DOHH2 (cell line): Measurements from ENCODE around the gene RANBP3.
A peak's percentile ranks its signal among the peaks of the same experiment; 100 is the strongest.

Source experiments
- H3F3A ChIP-seq: fragments of 200-600 bp; sonication (generic), shearing (Covaris generic); 2 replicates; pipeline ENCODE4 v1.6.0; 2016; ENCODE audit warnings: antibody characterized with exemption, mild to moderate bottlenecking; ENCODE audit not compliant: control insufficient read depth, insufficient read depth
- H3K27ac ChIP-seq: fragments of 200-600 bp; sonication (generic); 2 replicates; pipeline ENCODE4 v1.5.1; 2014; ENCODE audit warnings: low read depth, mild to moderate bottlenecking, low read length, moderate library complexity
- H3K27me3 ChIP-seq: fragments of 200-600 bp; sonication (generic); 2 replicates; pipeline ENCODE4 v1.6.1; 2014; ENCODE audit warnings: mild to moderate bottlenecking, low read length, mixed read lengths; ENCODE audit not compliant: control insufficient read depth
- H3K36me3 ChIP-seq: fragments of 200-600 bp; sonication (generic); 2 replicates; pipeline ENCODE4 v1.6.1; 2014; ENCODE audit warnings: mild to moderate bottlenecking, low read length, moderate library complexity, mixed read lengths; ENCODE audit not compliant: control insufficient read depth
- H3K4me1 ChIP-seq: fragments of 200-600 bp; sonication (generic); 2 replicates; pipeline ENCODE4 v1.6.1; 2014; ENCODE audit warnings: mild to moderate bottlenecking, low read length, mixed read lengths; ENCODE audit not compliant: control insufficient read depth
- H3K4me2 ChIP-seq: fragments of 200-600 bp; sonication (generic); 2 replicates; pipeline ENCODE4 v1.6.0; 2014; ENCODE audit warnings: mild to moderate bottlenecking, low read length, moderate library complexity
- H3K4me3 ChIP-seq: fragments of 200-600 bp; sonication (generic); 2 replicates; pipeline ENCODE4 v1.5.1; 2014; ENCODE audit warnings: mild to moderate bottlenecking, low read length, mixed read lengths
- H3K79me2 ChIP-seq: fragments of 200-600 bp; sonication (generic); 2 replicates; pipeline ENCODE4 v1.6.1; 2014; ENCODE audit warnings: mild to moderate bottlenecking, low read length, mixed read lengths; ENCODE audit not compliant: control insufficient read depth
- H3K9me2 ChIP-seq: fragments of 200-600 bp; sonication (generic); replicated peaks from 2 replicates; pipeline ENCODE4 v1.6.1; 2014; ENCODE audit warnings: mild to moderate bottlenecking, low read length, mixed read lengths; ENCODE audit not compliant: control insufficient read depth
- H3K9me3 ChIP-seq: fragments of 200-600 bp; sonication (generic); 2 replicates; pipeline ENCODE4 v1.6.1; 2014; ENCODE audit warnings: antibody characterized with exemption, low read length, mixed read lengths; ENCODE audit not compliant: control insufficient read depth, insufficient read depth
- H4K20me1 ChIP-seq: fragments of 200-600 bp; sonication (generic); 2 replicates; pipeline ENCODE4 v1.6.0; 2014; ENCODE audit warnings: low read depth, mild to moderate bottlenecking, antibody characterized with exemption, low read length, moderate library complexity; ENCODE audit not compliant: control insufficient read depth, insufficient read depth
- EZH2phosphoT487 ChIP-seq: fragments of 200-600 bp; sonication (generic); IDR thresholded peaks from 2 replicates; pipeline ENCODE4 v1.6.1; 2017; ENCODE audit warnings: borderline replicate concordance, mild to moderate bottlenecking, antibody characterized with exemption, low read length, moderate library complexity, mixed read lengths
- TF ChIP-seq, protein P1 (sequence below): fragments of 200-600 bp; sonication (generic); IDR thresholded peaks from one replicate; pipeline ENCODE4 v1.5.1; 2014; ENCODE audit warnings: antibody characterized with exemption, mild to moderate bottlenecking, low read depth, low read length; ENCODE audit not compliant: poor library complexity, severe bottlenecking

The RANBP3 gene

DNA sequence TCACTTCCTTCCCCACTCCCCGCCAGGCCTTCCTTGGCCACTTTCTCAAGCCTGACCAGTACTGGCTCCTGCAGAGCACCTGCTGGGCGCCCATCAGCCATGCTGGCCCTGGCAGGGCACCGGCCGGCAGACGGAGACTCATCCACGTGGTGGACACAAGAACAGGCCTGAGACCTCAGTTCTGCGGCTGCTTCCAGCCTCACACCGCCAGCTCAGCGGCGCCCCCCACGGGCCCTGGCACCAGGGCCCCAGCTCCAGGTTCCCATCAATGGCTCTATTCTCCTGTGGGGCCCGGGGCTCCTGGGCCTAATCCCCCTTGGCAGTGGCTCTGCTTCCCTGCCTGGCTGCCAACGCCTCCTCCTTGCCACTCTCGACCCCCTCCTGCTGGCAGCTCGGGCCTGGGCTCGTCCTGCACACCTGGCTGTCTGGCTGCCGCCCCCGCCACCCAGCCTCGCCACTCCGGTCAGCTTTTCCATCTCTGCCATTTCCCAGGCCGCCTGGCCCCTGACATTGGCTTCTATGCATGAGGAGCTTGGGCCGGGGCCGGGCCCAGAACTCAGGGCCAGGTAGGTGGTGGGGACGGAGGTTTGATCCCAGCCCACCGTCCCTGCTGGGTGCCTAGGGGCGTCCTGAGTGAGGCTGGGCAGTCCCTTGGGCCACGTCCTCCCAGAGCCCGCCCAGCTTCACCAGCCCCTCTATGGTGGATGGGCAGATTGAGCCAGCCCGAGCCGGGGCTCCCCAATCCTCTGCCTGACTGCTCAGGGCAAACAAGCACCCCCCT is 80.6 kb downstream of the RANBP3 start:
- H3K36me3 ChIP-seq: peaks cover 35% of the 10 kb centered on the region
- H4K20me1 ChIP-seq: no peaks in the 10 kb centered on the region

DNA sequence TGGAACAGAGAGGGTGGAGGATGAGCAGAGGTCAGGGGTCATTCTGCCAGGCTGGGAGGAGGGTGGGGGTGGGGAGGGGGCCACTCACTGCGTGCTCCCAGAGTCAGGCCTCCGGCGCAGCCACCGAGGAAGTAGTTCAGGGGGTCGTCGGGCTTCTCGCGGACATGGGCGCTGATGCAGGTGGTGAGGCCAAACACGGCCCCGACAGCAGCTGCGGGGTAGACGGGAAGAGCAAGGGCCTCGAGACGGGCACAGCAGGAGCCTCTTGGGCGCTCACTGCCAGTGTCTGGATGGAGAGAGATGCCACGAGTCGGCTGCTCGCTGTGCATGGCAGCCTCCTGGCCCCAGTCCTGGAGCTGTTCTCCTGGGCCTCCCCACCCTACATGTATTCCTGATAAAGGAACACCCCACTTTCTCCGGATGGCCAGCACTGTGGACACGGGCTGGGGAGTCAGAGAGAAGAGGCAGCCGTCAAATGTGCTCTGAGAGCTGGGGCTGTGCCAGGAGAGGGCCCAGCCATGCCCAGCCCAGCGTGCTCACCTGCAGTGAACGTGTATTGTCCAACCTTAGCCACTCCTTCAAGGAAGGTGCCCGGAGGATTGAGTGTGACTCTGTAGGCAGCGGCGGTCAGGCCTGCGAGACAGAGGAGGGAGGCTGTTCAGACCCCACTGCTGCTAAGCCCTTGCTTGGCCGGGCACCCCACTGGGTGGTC is 81.4 kb downstream of the RANBP3 start:
- no peaks in the 10 kb centered on the region for H4K20me1 ChIP-seq
- H3K36me3 ChIP-seq: peaks cover 33% of the 10 kb centered on the region
- H3K27ac ChIP-seq: no peak overlapping the region
- H3K4me1 ChIP-seq: peaks cover 7% of the 10 kb centered on the region
- no peak overlapping the region for H3K4me2 ChIP-seq
- H3K4me3 ChIP-seq: no peak overlapping the region
- H3K9me3 ChIP-seq: no peaks in the 10 kb centered on the region
- TF ChIP-seq, protein P1, sequence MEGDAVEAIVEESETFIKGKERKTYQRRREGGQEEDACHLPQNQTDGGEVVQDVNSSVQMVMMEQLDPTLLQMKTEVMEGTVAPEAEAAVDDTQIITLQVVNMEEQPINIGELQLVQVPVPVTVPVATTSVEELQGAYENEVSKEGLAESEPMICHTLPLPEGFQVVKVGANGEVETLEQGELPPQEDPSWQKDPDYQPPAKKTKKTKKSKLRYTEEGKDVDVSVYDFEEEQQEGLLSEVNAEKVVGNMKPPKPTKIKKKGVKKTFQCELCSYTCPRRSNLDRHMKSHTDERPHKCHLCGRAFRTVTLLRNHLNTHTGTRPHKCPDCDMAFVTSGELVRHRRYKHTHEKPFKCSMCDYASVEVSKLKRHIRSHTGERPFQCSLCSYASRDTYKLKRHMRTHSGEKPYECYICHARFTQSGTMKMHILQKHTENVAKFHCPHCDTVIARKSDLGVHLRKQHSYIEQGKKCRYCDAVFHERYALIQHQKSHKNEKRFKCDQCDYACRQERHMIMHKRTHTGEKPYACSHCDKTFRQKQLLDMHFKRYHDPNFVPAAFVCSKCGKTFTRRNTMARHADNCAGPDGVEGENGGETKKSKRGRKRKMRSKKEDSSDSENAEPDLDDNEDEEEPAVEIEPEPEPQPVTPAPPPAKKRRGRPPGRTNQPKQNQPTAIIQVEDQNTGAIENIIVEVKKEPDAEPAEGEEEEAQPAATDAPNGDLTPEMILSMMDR: no peak
- no peak for TF ChIP-seq EZH2phosphoT487
- H3K27me3 ChIP-seq: no peaks in the 10 kb centered on the region; the same call in 1 of the 2 replicates
- H3K9me2 ChIP-seq: no peaks in the 10 kb centered on the region
- H3K79me2 ChIP-seq: peaks cover 37% of the 10 kb centered on the region
- H3F3A ChIP-seq: 0 out of 2 replicates have a peak, but pooled peaks cover 5% of the 10 kb centered on the region

More for the DNA sequence above, 80.6 kb downstream of the RANBP3 start:
- no peak overlapping the region for H3K27ac ChIP-seq
- peaks cover 12% of the 10 kb centered on the region for H3K4me1 ChIP-seq
- peaks cover 46% of the 10 kb centered on the region for H3K79me2 ChIP-seq
- TF ChIP-seq, protein P1: peak; percentile 32
- no peak for TF ChIP-seq EZH2phosphoT487
- H3K27me3 ChIP-seq: no peaks in the 10 kb centered on the region
- no peak overlapping the region for H3K4me2 ChIP-seq
- no peaks in the 10 kb centered on the region for H3K9me2 ChIP-seq
- no peak overlapping the region for H3K4me3 ChIP-seq
- no peaks in the 10 kb centered on the region for H3K9me3 ChIP-seq
- H3F3A ChIP-seq: 0 out of 2 replicates have a peak, but pooled peaks cover 5% of the 10 kb centered on the region

DNA sequence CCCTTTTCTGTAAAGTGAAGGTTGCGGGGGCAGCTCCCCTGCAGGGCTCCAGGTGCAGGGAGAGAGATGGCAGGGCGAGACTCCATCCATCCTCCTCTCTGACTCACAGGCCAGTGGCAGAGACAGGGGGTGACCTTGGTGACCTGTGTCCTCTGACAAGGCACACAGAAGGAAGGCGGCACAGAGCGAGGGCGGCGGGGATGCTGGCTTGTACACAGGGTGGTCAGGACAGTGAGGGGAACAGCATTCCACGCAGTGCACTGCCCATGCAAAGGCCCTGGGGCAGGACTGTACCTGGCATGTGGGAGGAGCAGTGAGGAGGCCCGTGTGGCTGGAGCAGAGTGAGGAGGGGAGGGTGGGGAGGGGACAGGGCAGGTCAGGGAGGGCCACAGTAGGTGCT is 82.0 kb downstream of the RANBP3 start:
- no peak overlapping the region for H3K27ac ChIP-seq

More for the DNA sequence above, 82.0 kb downstream of the RANBP3 start:
- H3K79me2 ChIP-seq: peaks cover 31% of the 10 kb centered on the region
- H4K20me1 ChIP-seq: no peaks in the 10 kb centered on the region
- H3F3A ChIP-seq: 0 out of 2 replicates have a peak, but pooled peaks cover 5% of the 10 kb centered on the region
- TF ChIP-seq, protein P1: no peak
- TF ChIP-seq EZH2phosphoT487: no peak
- H3K9me2 ChIP-seq: no peaks in the 10 kb centered on the region
- peaks cover under 1% of the 10 kb centered on the region for H3K4me1 ChIP-seq
- H3K27me3 ChIP-seq: no peaks in the 10 kb centered on the region; the same call in 1 of the 2 replicates
- H3K4me2 ChIP-seq: no peak overlapping the region
- no peaks in the 10 kb centered on the region for H3K9me3 ChIP-seq
- H3K36me3 ChIP-seq: peaks cover 29% of the 10 kb centered on the region
- no peak overlapping the region for H3K4me3 ChIP-seq
